Measurements from ENCODE around the gene CD300LB. TPM values are rescaled to one million over a fixed set of nuclear protein-coding genes. Genes with fewer than 3 reads are reported as not detected.

CD300LB gene
- total RNA-seq, result not detected in 2 replicates

GRCh38 chr17:74531231-74531761 is at the start of gene CD300LB:
Gene CD300LB, minus strand, starts transcription at chr17:74531475. Its CDS starts 125 bp downstream, at chr17:74531350.

GRCh38 chr17:74567397-74567796 is 36.1 kb upstream of the CD300LB start, which contains the start of gene CD300H:
Gene CD300H, minus strand, starts transcription at chr17:74567509.

DNA sequence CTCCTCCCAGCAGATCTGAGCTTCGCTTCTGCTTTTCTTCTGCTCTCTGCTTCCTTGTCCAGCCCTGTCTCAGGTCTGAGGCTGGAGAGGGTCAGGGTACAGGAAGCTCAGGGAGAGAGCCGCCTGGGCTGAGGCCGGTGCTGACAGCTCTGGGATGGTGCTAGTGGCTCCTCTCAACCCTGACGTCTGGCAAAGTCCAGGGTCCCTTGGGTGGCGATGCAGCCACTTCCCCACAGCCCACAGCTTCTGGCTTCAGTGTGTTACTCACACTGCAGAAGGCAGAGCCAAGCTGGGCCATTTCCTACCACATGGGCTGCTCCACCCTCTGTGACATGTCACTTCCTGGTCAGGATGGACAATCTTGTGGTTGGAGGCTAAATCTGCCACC is 14.6 kb upstream of the CD300LB start, which contains the start of gene CD300C:
Gene CD300C (minus strand): TSS at position 273 of the 388 bp plus-strand sequence. CDS start 333 bp downstream, outside the sequence.

Other genes with a start within 250 kb of the CD300LB start
- gene KIF19, start 205.2 kb downstream of the CD300LB start, total RNA-seq, result under 0.01 TPM in 1 of 2 replicates, not detected in the other
- not detected in 2 replicates for gene BTBD17, start 169.6 kb downstream of the CD300LB start, total RNA-seq
- not detected in 2 replicates for gene GPR142, start 164.0 kb downstream of the CD300LB start, total RNA-seq
- 36.2 and 36.9 TPM in 2 replicates for gene GPRC5C, start 99.4 kb downstream of the CD300LB start, total RNA-seq
- not detected in 2 replicates for gene CD300A, start 64.8 kb downstream of the CD300LB start, total RNA-seq
- gene CD300C, start 14.6 kb upstream of the CD300LB start, total RNA-seq, result not detected in 2 replicates
- not detected in 2 replicates for gene CD300H, start 36.0 kb upstream of the CD300LB start, total RNA-seq
- not detected in 2 replicates for gene CD300LD, start 60.8 kb upstream of the CD300LB start, total RNA-seq
- gene CD300E, start 92.3 kb upstream of the CD300LB start, total RNA-seq, result under 0.01 TPM in 1 of 2 replicates, not detected in the other
- gene CD300LF, start 181.4 kb upstream of the CD300LB start, total RNA-seq, result not detected in 2 replicates
- 0.48 and 0.64 TPM in 2 replicates for gene RAB37, start 205.8 kb upstream of the CD300LB start, total RNA-seq
- 39.5 and 88.5 TPM in 2 replicates for gene NHERF1, start 217.2 kb upstream of the CD300LB start, total RNA-seq
- gene NAT9, start 244.9 kb upstream of the CD300LB start, total RNA-seq, result 34.0 and 37.7 TPM in 2 replicates

All from tracheal epithelial cell (primary cell).